Neural cell (in vitro differentiated cells): Measurements from ENCODE around the gene PLP2.

Source experiments
- CTCF ChIP-seq: fragments of 450-650 bp; IDR thresholded peaks from 2 replicates; pipeline ENCODE4 v1.5.1; 2014; ENCODE audit warnings: antibody characterized with exemption, mild to moderate bottlenecking, moderate library complexity; ENCODE audit not compliant: poor library complexity, severe bottlenecking
- EP300 ChIP-seq: fragments of 450-650 bp; conservative IDR thresholded peaks from 2 replicates; pipeline ENCODE4 v1.6.1; 2014; ENCODE audit warnings: antibody characterized with exemption, mild to moderate bottlenecking, moderate library complexity; ENCODE audit not compliant: poor library complexity, severe bottlenecking
- EZH2 ChIP-seq: fragments of 200-600, 300-800 bp; shearing (Covaris generic), sonication (generic); IDR thresholded peaks from 2 replicates; pipeline ENCODE4 v1.6.1; 2014; ENCODE audit warnings: antibody characterized with exemption, low read length, borderline replicate concordance, mild to moderate bottlenecking; ENCODE audit not compliant: insufficient read depth, poor library complexity, severe bottlenecking
- MXI1 ChIP-seq: fragments of 450-650 bp; conservative IDR thresholded peaks from 2 replicates; pipeline ENCODE4 v1.6.1; 2014; ENCODE audit warnings: antibody characterized with exemption, mild to moderate bottlenecking; ENCODE audit not compliant: poor library complexity, severe bottlenecking
- POLR2AphosphoS5 ChIP-seq: IDR thresholded peaks from 2 replicates; pipeline ENCODE4 v1.6.1; 2012
- REST ChIP-seq: IDR thresholded peaks from 2 replicates; pipeline ENCODE4 v1.6.1; 2012; ENCODE audit warnings: borderline replicate concordance
- SMC3 ChIP-seq: fragments of 450-650 bp; conservative IDR thresholded peaks from 2 replicates; pipeline ENCODE4 v1.6.1; 2014; ENCODE audit warnings: antibody characterized with exemption, mild to moderate bottlenecking, moderate library complexity; ENCODE audit not compliant: poor library complexity
- TAF1 ChIP-seq: IDR thresholded peaks from 2 replicates; pipeline ENCODE4 v1.6.1; 2012; ENCODE audit warnings: low read depth

DNA sequence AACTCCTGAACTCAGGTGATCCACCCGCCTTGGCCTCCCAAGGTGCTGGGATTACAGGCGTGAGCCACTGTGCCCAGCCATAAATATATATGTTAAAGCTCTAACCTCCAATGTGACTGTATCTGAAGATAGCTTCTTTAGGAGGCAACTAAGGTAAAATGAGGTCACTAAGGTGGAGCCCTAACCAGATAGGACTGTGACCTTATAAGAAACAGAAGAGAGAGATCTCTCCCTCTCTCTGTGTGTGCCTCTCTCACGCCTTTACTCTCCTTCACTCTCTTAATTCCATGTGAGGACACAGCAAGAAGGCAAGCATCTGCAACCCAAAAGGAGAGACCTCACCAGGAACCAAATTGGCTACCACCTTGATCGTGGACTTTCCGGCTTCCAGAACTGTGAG, 10.1 kb upstream of the PLP2 start:
- TF ChIP-seq EZH2 (no peak), CTCF (no peak), REST (no peak), POLR2AphosphoS5 (no peak), SMC3 (no peak), EP300 (no peak), TAF1 (no peak), MXI1 (no peak)
